SK-N-SH (cell line): ENCODE results near the gene NCF4.

Experiments
- EZH2phosphoT487 ChIP-seq: fragments of 200-600 bp; sonication (generic); IDR thresholded peaks from 2 replicates; pipeline ENCODE4 v1.6.1; 2017; ENCODE audit warnings: low read depth, mixed run types, mild to moderate bottlenecking, antibody characterized with exemption, moderate library complexity, borderline replicate concordance
- GATA2 ChIP-seq: sonication (generic); formaldehyde crosslinking; IDR thresholded peaks from 2 replicates; pipeline ENCODE4 v1.5.0; 2020; ENCODE audit warnings: mild to moderate bottlenecking, missing genetic modification reagents
- POLR2AphosphoS5 ChIP-seq: IDR thresholded peaks from 2 replicates; pipeline ENCODE4 v1.6.1; 2012; ENCODE audit warnings: low read depth, low read length
- TEAD4 ChIP-seq: IDR thresholded peaks from 2 replicates; pipeline ENCODE4 v1.4.0; 2012; ENCODE audit warnings: mild to moderate bottlenecking, borderline replicate concordance; ENCODE audit not compliant: insufficient read depth
- TF ChIP-seq, protein P1 (sequence below): fragments of 200-600 bp; sonication (generic); IDR thresholded peaks from 2 replicates; pipeline ENCODE4 v1.6.1; 2017; ENCODE audit warnings: antibody characterized with exemption, mild to moderate bottlenecking, moderate library complexity
- TF ChIP-seq, protein P2 (sequence below): IDR thresholded peaks from 2 replicates; pipeline ENCODE4 v1.6.1; 2012; ENCODE audit warnings: mild to moderate bottlenecking, low read depth, low read length, moderate library complexity

DNA sequence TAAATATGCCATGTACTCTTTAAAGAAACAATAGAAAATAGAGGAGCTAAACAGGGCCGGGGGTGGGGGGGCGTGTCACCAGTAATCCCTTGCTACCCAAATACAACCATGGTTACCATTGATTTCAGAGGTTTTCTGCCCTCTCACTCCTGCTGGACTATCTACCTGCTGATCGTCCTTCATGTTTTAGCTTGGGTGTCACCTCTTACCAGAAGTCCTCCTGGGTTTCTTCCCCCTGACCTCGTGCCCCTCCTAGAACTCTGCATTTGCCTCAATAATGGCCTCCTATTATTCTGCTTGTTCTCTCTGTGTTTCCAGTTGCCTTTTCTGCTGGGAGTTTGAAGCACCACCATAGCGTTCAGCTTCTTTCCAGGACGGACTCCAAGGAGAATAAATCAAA, 34.5 kb upstream of the NCF4 start:
- TF ChIP-seq, protein P1, sequence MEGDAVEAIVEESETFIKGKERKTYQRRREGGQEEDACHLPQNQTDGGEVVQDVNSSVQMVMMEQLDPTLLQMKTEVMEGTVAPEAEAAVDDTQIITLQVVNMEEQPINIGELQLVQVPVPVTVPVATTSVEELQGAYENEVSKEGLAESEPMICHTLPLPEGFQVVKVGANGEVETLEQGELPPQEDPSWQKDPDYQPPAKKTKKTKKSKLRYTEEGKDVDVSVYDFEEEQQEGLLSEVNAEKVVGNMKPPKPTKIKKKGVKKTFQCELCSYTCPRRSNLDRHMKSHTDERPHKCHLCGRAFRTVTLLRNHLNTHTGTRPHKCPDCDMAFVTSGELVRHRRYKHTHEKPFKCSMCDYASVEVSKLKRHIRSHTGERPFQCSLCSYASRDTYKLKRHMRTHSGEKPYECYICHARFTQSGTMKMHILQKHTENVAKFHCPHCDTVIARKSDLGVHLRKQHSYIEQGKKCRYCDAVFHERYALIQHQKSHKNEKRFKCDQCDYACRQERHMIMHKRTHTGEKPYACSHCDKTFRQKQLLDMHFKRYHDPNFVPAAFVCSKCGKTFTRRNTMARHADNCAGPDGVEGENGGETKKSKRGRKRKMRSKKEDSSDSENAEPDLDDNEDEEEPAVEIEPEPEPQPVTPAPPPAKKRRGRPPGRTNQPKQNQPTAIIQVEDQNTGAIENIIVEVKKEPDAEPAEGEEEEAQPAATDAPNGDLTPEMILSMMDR, result no peak
- TF ChIP-seq EZH2phosphoT487 (no peak), TEAD4 (no peak), POLR2AphosphoS5 (no peak), GATA2 (CRISPR knock-in tag) (no peak)
- TF ChIP-seq, protein P2, sequence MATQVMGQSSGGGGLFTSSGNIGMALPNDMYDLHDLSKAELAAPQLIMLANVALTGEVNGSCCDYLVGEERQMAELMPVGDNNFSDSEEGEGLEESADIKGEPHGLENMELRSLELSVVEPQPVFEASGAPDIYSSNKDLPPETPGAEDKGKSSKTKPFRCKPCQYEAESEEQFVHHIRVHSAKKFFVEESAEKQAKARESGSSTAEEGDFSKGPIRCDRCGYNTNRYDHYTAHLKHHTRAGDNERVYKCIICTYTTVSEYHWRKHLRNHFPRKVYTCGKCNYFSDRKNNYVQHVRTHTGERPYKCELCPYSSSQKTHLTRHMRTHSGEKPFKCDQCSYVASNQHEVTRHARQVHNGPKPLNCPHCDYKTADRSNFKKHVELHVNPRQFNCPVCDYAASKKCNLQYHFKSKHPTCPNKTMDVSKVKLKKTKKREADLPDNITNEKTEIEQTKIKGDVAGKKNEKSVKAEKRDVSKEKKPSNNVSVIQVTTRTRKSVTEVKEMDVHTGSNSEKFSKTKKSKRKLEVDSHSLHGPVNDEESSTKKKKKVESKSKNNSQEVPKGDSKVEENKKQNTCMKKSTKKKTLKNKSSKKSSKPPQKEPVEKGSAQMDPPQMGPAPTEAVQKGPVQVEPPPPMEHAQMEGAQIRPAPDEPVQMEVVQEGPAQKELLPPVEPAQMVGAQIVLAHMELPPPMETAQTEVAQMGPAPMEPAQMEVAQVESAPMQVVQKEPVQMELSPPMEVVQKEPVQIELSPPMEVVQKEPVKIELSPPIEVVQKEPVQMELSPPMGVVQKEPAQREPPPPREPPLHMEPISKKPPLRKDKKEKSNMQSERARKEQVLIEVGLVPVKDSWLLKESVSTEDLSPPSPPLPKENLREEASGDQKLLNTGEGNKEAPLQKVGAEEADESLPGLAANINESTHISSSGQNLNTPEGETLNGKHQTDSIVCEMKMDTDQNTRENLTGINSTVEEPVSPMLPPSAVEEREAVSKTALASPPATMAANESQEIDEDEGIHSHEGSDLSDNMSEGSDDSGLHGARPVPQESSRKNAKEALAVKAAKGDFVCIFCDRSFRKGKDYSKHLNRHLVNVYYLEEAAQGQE, result no peak
